NCI-H2171 treated with DMSO at 0.1 percent for 48 hours (cell line): Measurements from ENCODE around the gene PGA4.
"Not testable (repeated sequence)": the region's sequence is repeated elsewhere in the genome, so short reads cannot be mapped to it uniquely, and the experiment has no call there.

Experiments used
- DNase-seq: peaks from one replicate; lab custom pipeline; 2025; lab: John Stamatoyannopoulos, UW

Gene PGA4

GRCh38 chr11:61204502-61205059, 17.6 kb upstream of the PGA4 start:
- DNase-seq = not testable (repeated sequence)

DNA sequence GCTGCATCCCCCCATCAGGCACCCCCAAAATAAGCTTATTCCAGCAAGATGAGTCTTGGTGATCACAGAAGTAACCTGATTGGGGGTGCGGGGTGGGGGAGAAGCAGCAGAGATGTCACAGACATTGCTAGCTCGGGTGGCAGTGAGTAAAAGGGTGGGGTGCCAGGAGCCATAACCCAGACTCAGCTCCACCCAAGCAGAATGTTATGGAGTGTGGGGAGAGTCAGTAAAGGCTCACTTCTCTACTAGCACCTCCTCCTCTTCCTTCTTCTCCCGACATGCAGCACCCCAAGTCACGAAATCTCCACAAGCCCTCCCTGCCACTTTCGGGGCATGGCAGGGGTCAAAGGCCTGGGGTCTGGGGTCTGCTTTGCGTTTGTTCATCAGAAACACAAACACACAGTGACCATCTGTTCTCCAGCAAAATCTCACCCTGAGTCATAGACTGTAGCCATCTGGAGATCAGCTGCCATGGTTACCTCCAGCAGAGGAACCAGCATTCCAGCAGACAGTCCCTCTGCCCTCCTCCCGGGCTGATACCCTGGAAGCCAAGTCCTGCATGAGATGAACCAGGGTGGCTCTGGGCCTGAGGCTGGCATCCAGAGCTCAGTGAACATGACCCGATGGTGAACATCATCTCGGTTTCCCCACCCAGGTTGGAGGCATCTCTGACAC, 14.4 kb upstream of the PGA4 start:
- not testable (repeated sequence) for DNase-seq

DNA sequence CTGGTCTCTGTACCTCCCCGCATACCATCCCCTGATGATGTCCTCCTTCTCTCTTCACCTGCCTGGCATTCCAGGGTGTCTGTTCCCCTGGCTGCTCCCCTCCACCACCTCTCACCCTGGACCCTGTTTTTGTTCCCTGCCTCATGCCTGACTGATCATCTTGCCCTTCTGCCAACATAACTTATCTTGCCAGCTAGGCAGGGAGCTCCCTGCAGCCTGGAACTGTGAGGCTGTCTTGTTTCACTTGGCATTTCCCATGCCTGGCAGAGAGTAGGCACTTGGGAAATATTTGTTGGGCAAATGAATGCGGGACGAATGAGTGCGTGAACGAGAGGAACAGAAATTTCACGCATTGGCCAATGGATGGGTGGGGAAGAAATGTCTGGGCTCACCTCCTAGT, 11.5 kb upstream of the PGA4 start:
- not testable (repeated sequence) for DNase-seq

DNA sequence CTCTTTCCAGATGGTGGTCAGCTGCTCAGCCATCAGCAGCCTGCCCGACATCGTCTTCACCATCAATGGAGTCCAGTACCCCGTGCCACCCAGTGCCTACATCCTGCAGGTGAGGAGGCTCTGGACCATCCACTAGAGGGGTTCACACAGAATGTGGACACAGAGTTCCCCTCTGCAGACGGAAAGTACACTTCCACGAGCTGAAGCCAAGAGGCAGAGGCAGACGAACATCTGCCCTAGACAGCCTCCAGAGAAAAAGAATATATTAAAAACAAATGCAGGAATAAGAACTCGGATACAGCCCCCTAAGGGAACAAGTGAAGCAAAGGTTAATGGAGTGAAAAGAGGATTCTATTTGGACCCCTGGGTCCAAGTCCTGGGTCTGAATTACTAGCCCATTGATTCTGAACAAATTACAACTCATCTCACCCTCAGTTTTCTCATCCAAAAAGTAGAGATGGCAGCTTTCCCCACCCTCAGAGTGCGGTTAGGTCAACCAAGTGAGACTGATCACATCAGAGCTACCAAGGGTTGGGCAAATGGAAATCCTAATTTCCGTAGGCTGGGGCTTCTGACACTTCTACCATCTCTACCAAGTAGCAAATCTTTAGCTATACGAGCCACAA, 10.7 kb upstream of the PGA4 start:
- not testable (repeated sequence) for DNase-seq

- not testable (repeated sequence) for DNase-seq
Measured at GRCh38 chr11:61212202-61212601, 9.9 kb upstream of the PGA4 start.

- not testable (repeated sequence) for DNase-seq
Measured at GRCh38 chr11:61213711-61214324, 8.3 kb upstream of the PGA4 start.

GRCh38 chr11:61218306-61218705, 3.8 kb upstream of the PGA4 start:
- not testable (repeated sequence) for DNase-seq

DNA sequence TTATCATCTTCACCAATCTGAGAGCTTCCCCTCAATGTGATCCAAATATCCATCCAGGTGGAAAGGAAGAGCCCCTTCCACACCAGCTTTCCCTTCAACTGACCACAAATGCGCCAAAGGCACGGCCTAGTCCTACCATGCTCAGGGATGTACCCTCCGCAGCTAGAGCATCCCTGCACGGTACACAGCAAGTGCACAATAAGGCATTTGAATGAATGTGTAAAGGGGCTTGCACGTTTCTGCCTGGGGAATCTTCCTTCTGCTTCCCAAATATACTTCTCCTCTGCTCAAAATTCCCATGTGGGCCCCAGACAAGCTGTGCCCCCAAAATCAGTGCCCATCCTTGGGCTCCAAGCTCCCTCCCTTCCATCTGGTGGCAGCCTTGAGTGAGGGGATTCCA, 3.1 kb upstream of the PGA4 start:
- not testable (repeated sequence) for DNase-seq

DNA sequence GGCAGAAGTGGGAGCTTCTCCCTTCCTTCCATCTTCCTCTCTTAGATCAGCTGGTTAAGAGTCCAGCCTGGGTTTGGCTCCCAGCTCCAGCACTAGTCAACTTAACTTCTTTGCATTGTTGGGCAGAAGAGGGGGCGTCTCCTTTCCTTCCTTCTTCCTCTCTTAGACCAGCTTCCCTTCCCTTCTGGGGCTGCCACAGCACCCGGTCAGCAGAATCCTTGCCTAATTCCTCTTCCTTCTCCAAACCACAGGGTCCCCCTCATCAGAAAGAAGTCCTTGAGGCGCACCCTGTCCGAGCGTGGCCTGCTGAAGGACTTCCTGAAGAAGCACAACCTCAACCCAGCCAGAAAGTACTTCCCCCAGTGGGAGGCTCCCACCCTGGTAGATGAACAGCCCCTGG, 545 bp downstream of the PGA4 start:
- not testable (repeated sequence) for DNase-seq

GRCh38 chr11:61226457-61227137, 4.5 kb downstream of the PGA4 start:
- not testable (repeated sequence) for DNase-seq

- DNase-seq = not testable (repeated sequence)
Measured at GRCh38 chr11:61229458-61229857, 7.3 kb downstream of the PGA4 start.

- not testable (repeated sequence) for DNase-seq
Measured at GRCh38 chr11:61231033-61231432, 8.9 kb downstream of the PGA4 start.

DNA sequence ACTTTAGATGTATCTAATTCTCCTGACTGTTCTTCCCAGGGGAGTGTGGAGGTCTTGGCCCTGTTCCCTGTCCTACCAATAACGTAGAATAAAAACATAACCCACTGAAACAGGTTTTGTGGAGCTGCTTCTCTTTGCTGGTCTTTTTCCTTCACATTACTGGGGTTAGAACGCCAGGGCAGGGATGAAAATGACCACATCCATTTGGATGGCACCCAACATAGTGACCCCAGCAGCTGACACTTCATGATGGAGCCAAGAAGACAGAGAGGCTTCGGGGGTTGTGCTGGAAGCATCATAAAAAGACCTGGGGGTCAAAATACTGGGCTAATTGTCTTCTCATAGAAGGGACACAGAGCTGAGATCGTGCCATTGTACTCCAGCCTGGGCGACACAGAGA, 9.4 kb downstream of the PGA4 start:
- DNase-seq = not testable (repeated sequence)

DNA sequence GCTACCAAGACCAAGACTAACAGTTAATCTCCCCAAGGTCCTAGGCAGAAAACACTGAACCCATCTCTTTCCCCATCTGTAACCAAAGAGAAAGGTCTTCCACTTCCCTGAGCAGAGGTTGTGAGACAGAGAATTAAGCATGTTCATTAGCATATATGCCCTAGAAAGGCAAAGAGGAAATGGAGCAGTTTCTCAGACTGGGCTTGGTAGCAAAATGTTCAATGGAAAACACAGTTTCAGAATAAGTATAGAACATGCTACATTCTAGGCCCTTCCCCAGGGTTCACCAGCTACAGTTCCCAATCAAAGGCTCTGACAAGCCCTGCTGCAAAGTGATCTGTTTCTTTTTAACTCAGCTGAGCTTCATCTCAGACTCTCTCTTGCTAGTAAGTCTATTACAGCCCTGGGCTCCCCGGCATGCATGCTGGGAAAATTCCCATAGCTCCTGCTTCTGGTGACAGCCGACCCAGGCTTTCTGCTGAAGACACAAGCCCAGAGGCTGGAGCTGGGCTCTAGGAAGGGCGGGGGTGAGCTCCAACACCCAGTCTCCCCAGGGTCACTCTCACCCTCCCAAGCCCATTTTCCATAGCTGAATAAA, 10.5 kb downstream of the PGA4 start:
- not testable (repeated sequence) for DNase-seq

- not testable (repeated sequence) for DNase-seq
Measured at GRCh38 chr11:61237130-61237529, 15.0 kb downstream of the PGA4 start.

- DNase-seq = not testable (repeated sequence)
Measured at GRCh38 chr11:61240288-61240687, 18.1 kb downstream of the PGA4 start.

- DNase-seq = not testable (repeated sequence)
Measured at GRCh38 chr11:61240875-61241274, 18.7 kb downstream of the PGA4 start, which contains the start of gene PGA5. TSS of gene PGA5 (plus strand) at chr11:61241175. CDS start at chr11:61241227, 52 bp downstream.

- not testable (repeated sequence) for DNase-seq
Measured at GRCh38 chr11:61241526-61241925, 19.4 kb downstream of the PGA4 start.

- DNase-seq = not testable (repeated sequence)
Measured at GRCh38 chr11:61245284-61245964, 23.3 kb downstream of the PGA4 start.

DNA sequence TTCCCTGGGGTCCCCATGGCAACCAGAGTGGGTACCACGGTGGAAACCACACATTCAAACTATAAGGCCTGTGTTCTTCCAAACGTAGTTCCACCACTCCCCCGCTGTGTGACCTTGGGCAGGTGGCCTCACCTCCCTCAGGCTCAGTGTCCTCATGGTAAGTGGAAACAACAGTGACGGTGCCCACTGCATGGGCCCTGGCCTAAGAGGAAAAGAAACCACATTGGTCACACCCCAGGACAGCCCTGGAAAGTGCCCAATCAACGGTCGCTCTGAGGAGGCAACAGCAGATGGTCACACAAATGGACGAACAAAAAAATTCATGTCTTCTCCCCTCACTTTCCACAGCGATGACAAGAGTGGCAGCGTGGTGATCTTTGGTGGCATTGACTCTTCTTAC, 25.9 kb downstream of the PGA4 start:
- not testable (repeated sequence) for DNase-seq

GRCh38 chr11:61249201-61249600, 27.1 kb downstream of the PGA4 start:
- DNase-seq = not testable (repeated sequence)
